Measurements from ENCODE around the gene FCRL5. TPM values are rescaled to one million over a fixed set of nuclear protein-coding genes. Genes with fewer than 3 reads are reported as not detected.
"Not testable (repeated sequence)": the region's sequence is repeated elsewhere in the genome, so short reads cannot be mapped to it uniquely, and the experiment has no call there.

Gene FCRL5
- polyA plus RNA-seq, 2 donors, result 0.04 to 0.08 TPM

- H3K27ac ChIP-seq (ENCODE audit: low read depth in 2 of 2, low read length in 1 of 2), result no peak overlapping the region
- H3K9me3 ChIP-seq (ENCODE audit: control insufficient read depth in 2 of 2, insufficient read depth in 1 of 2, low read depth in 1 of 2, low read length in 1 of 2), result peaks cover 0 to 3% of the 10 kb centered on the region in 2 donors
- no peaks in the 10 kb centered on the region for H3K36me3 ChIP-seq (ENCODE audit: control insufficient read depth in 2 of 2, insufficient read depth in 2 of 2, low read length in 1 of 2)
- H3K4me3 ChIP-seq (ENCODE audit: low read depth in 1 of 2, low read length in 2 of 2), result no peak overlapping the region
- peaks cover 0 to 3% of the 10 kb centered on the region in 2 donors for H3K27me3 ChIP-seq (ENCODE audit: control insufficient read depth in 1 of 2, insufficient read depth in 2 of 2, low read length in 2 of 2)
- no peaks in the 10 kb centered on the region for H3K4me1 ChIP-seq (ENCODE audit: control insufficient read depth in 2 of 2, insufficient read depth in 2 of 2, low read length in 1 of 2)
- WGBS, 2 donors, result 78 to 79% methylated on average over 3 of the region's 3 CpGs
Measured at GRCh38 chr1:157495285-157495684, 57.0 kb downstream of the FCRL5 start.

DNA sequence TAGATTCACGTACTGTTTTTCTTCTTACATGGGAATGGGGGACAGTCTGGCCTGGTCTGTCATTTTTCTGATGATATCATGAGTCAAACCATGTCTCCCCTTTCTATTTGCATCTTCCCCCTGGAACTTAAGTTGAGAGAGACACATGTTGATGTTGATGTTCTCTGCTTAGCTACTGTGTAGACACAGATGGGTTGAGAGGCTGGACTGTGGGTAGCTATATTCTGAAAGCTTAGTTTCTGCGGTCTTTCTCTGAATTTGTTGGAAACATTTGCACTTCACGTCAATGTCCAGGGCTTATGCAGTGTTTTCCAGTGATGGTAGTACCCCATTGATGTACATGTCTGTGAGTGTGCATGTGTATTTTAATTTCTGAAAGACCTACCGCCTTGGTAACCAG is 58.2 kb downstream of the FCRL5 start:
- 64 to 74% methylated on average over 4 of the region's 4 CpGs for WGBS, 2 donors
- Histone ChIP-seq H3K9me3 (ENCODE audit: control insufficient read depth in 2 of 2, insufficient read depth in 1 of 2, low read depth in 1 of 2, low read length in 1 of 2) (no peaks in the 10 kb centered on the region), H3K27ac (ENCODE audit: low read depth in 2 of 2, low read length in 1 of 2) (no peak overlapping the region), H3K27me3 (ENCODE audit: control insufficient read depth in 1 of 2, insufficient read depth in 2 of 2, low read length in 2 of 2) (peaks cover 0 to 3% of the 10 kb centered on the region in 2 donors), H3K4me1 (ENCODE audit: control insufficient read depth in 2 of 2, insufficient read depth in 2 of 2, low read length in 1 of 2) (no peaks in the 10 kb centered on the region), H3K36me3 (ENCODE audit: control insufficient read depth in 2 of 2, insufficient read depth in 2 of 2, low read length in 1 of 2) (no peaks in the 10 kb centered on the region), H3K4me3 (ENCODE audit: low read depth in 1 of 2, low read length in 2 of 2) (no peak overlapping the region)

DNA sequence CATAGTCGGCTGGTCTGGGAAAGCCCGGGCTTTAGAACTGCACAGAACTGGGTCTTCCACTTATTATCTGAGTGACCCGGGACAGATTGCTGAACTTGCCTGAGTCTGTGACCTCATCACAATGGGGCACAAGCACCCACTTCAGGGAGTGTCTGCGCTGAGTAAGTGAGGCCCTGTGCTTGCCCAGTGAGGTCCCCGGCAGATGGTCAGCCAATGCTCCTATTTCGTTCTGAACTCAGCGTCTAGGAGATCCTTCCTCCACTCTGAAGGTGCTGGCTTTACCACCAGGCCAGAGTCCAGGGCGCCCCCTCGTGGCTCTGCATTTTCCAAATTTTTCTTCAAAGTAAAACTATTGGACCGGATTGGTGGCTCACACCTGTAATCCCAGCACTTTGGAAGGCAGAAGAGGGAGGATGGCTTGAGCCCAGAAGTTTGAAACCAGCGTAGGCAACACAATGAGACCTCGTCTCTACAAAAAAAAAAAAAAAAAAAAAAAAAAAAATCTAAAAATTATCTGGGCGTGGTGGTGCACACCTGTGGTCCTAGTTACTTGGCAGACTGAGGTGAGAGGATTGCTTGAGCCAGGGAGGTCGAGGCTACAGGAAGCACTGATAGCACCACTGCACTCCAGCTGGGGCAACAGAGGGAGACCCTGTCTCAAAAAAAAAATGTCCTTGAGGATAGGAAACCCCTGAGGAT is 61.7 kb downstream of the FCRL5 start:
- 28 to 29% methylated on average over 14 of the region's 14 CpGs for WGBS, 2 donors
- Histone ChIP-seq H3K4me1 (ENCODE audit: control insufficient read depth in 2 of 2, insufficient read depth in 2 of 2, low read length in 1 of 2) (no peaks in the 10 kb centered on the region), H3K4me3 (ENCODE audit: low read depth in 1 of 2, low read length in 2 of 2) (no peak overlapping the region), H3K9me3 (ENCODE audit: control insufficient read depth in 2 of 2, insufficient read depth in 1 of 2, low read depth in 1 of 2, low read length in 1 of 2) (no peaks in the 10 kb centered on the region), H3K27ac (ENCODE audit: low read depth in 2 of 2, low read length in 1 of 2) (no peak overlapping the region), H3K27me3 (ENCODE audit: control insufficient read depth in 1 of 2, insufficient read depth in 2 of 2, low read length in 2 of 2) (peaks cover 0 to 3% of the 10 kb centered on the region in 2 donors), H3K36me3 (ENCODE audit: control insufficient read depth in 2 of 2, insufficient read depth in 2 of 2, low read length in 1 of 2) (no peaks in the 10 kb centered on the region)

- 78 to 82% methylated on average over 2 of the region's 2 CpGs for WGBS, 2 donors
- H3K4me1 ChIP-seq (ENCODE audit: control insufficient read depth in 2 of 2, insufficient read depth in 2 of 2, low read length in 1 of 2), result no peaks in the 10 kb centered on the region
Measured at GRCh38 chr1:157488156-157488555, 64.2 kb downstream of the FCRL5 start.

DNA sequence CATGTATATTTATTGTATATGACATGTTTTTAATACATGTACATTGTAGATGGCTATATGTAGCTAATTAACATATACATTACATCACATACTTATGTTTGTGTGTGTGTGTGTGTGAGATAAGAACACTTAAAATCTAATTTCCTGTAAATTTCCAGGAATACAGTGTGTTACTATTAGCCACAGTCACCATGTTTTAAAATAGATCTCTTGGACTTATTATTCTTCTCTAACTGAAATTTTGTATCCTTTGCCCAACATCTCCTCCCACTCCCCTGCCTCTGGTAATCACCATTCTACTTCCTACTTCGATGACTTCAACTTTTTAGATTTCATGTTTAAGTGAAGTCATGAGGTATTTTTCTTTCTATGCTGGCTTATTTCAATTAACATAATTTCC is 64.8 kb downstream of the FCRL5 start:
- 60 to 69% methylated on average over 1 of the region's 1 CpG for WGBS, 2 donors

More at GRCh38 chr1:157488156-157488555, 64.2 kb downstream of the FCRL5 start:
- Histone ChIP-seq H3K4me3 (ENCODE audit: low read depth in 1 of 2, low read length in 2 of 2) (no peak overlapping the region), H3K9me3 (ENCODE audit: control insufficient read depth in 2 of 2, insufficient read depth in 1 of 2, low read depth in 1 of 2, low read length in 1 of 2) (no peaks in the 10 kb centered on the region), H3K27me3 (ENCODE audit: control insufficient read depth in 1 of 2, insufficient read depth in 2 of 2, low read length in 2 of 2) (no peaks in the 10 kb centered on the region), H3K36me3 (ENCODE audit: control insufficient read depth in 2 of 2, insufficient read depth in 2 of 2, low read length in 1 of 2) (no peaks in the 10 kb centered on the region), H3K27ac (ENCODE audit: low read depth in 2 of 2, low read length in 1 of 2) (no peak overlapping the region)

GRCh38 chr1:157487096-157487495 is 65.2 kb downstream of the FCRL5 start:
- no peak overlapping the region for H3K27ac ChIP-seq (ENCODE audit: low read depth in 2 of 2, low read length in 1 of 2)
- WGBS, 2 donors, result 10 to 22% methylated on average over 2 of the region's 2 CpGs
- no peaks in the 10 kb centered on the region for H3K36me3 ChIP-seq (ENCODE audit: control insufficient read depth in 2 of 2, insufficient read depth in 2 of 2, low read length in 1 of 2)
- no peaks in the 10 kb centered on the region for H3K9me3 ChIP-seq (ENCODE audit: control insufficient read depth in 2 of 2, insufficient read depth in 1 of 2, low read depth in 1 of 2, low read length in 1 of 2)
- no peaks in the 10 kb centered on the region for H3K27me3 ChIP-seq (ENCODE audit: control insufficient read depth in 1 of 2, insufficient read depth in 2 of 2, low read length in 2 of 2)
- H3K4me3 ChIP-seq (ENCODE audit: low read depth in 1 of 2, low read length in 2 of 2), result no peak overlapping the region
- H3K4me1 ChIP-seq (ENCODE audit: control insufficient read depth in 2 of 2, insufficient read depth in 2 of 2, low read length in 1 of 2), result no peaks in the 10 kb centered on the region

More for the DNA sequence above, 64.8 kb downstream of the FCRL5 start:
- H3K27ac ChIP-seq (ENCODE audit: low read depth in 2 of 2, low read length in 1 of 2), result no peak overlapping the region
- no peaks in the 10 kb centered on the region for H3K27me3 ChIP-seq (ENCODE audit: control insufficient read depth in 1 of 2, insufficient read depth in 2 of 2, low read length in 2 of 2)
- no peak overlapping the region for H3K4me3 ChIP-seq (ENCODE audit: low read depth in 1 of 2, low read length in 2 of 2)
- no peaks in the 10 kb centered on the region for H3K9me3 ChIP-seq (ENCODE audit: control insufficient read depth in 2 of 2, insufficient read depth in 1 of 2, low read depth in 1 of 2, low read length in 1 of 2)
- H3K4me1 ChIP-seq (ENCODE audit: control insufficient read depth in 2 of 2, insufficient read depth in 2 of 2, low read length in 1 of 2), result no peaks in the 10 kb centered on the region
- H3K36me3 ChIP-seq (ENCODE audit: control insufficient read depth in 2 of 2, insufficient read depth in 2 of 2, low read length in 1 of 2), result no peaks in the 10 kb centered on the region

- not testable (repeated sequence) for H3K27ac ChIP-seq (ENCODE audit: low read depth in 2 of 2, low read length in 1 of 2); H3K4me1 ChIP-seq (ENCODE audit: control insufficient read depth in 2 of 2, insufficient read depth in 2 of 2, low read length in 1 of 2); H3K27me3 ChIP-seq (ENCODE audit: control insufficient read depth in 1 of 2, insufficient read depth in 2 of 2, low read length in 2 of 2); H3K9me3 ChIP-seq (ENCODE audit: control insufficient read depth in 2 of 2, insufficient read depth in 1 of 2, low read depth in 1 of 2, low read length in 1 of 2); H3K4me3 ChIP-seq (ENCODE audit: low read depth in 1 of 2, low read length in 2 of 2); H3K36me3 ChIP-seq (ENCODE audit: control insufficient read depth in 2 of 2, insufficient read depth in 2 of 2, low read length in 1 of 2)
- 78 to 85% methylated on average over 2 of the region's 2 CpGs for WGBS, 2 donors
Measured at GRCh38 chr1:157486400-157486799, 65.9 kb downstream of the FCRL5 start.

DNA sequence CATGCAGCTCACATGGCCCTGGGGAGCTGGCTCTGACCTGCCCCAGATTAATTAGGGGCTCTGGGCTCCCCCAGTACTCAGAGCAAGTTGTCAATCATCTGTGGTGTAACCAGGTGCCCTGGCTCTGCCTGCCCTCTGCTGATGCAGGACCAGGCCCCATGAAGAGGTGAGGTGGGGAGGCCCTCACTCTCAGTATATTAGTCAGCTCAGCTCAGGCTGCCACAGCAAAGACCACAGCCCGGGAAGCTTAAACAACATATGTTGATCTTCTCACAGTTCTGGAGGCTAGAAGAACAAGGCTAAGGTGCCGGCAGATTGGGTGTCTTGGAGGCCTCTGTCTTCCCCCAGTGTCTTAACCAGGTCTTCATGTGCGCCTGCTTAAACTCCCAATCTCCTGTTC is 66.5 kb downstream of the FCRL5 start:
- Histone ChIP-seq H3K4me1 (ENCODE audit: control insufficient read depth in 2 of 2, insufficient read depth in 2 of 2, low read length in 1 of 2) (no peaks in the 10 kb centered on the region), H3K27me3 (ENCODE audit: control insufficient read depth in 1 of 2, insufficient read depth in 2 of 2, low read length in 2 of 2) (no peaks in the 10 kb centered on the region), H3K4me3 (ENCODE audit: low read depth in 1 of 2, low read length in 2 of 2) (no peak overlapping the region), H3K27ac (ENCODE audit: low read depth in 2 of 2, low read length in 1 of 2) (no peak overlapping the region), H3K36me3 (ENCODE audit: control insufficient read depth in 2 of 2, insufficient read depth in 2 of 2, low read length in 1 of 2) (no peaks in the 10 kb centered on the region), H3K9me3 (ENCODE audit: control insufficient read depth in 2 of 2, insufficient read depth in 1 of 2, low read depth in 1 of 2, low read length in 1 of 2) (no peaks in the 10 kb centered on the region)
- WGBS, 2 donors, result 72 to 85% methylated on average over 3 of the region's 3 CpGs

- no peaks in the 10 kb centered on the region for H3K36me3 ChIP-seq (ENCODE audit: control insufficient read depth in 2 of 2, insufficient read depth in 2 of 2, low read length in 1 of 2)
- no peak overlapping the region for H3K4me3 ChIP-seq (ENCODE audit: low read depth in 1 of 2, low read length in 2 of 2)
- H3K27ac ChIP-seq (ENCODE audit: low read depth in 2 of 2, low read length in 1 of 2), result no peak overlapping the region
- H3K4me1 ChIP-seq (ENCODE audit: control insufficient read depth in 2 of 2, insufficient read depth in 2 of 2, low read length in 1 of 2), result no peaks in the 10 kb centered on the region
- no peaks in the 10 kb centered on the region for H3K27me3 ChIP-seq (ENCODE audit: control insufficient read depth in 1 of 2, insufficient read depth in 2 of 2, low read length in 2 of 2)
- H3K9me3 ChIP-seq (ENCODE audit: control insufficient read depth in 2 of 2, insufficient read depth in 1 of 2, low read depth in 1 of 2, low read length in 1 of 2), result no peaks in the 10 kb centered on the region
Measured at GRCh38 chr1:157484573-157484972, 67.7 kb downstream of the FCRL5 start.

DNA sequence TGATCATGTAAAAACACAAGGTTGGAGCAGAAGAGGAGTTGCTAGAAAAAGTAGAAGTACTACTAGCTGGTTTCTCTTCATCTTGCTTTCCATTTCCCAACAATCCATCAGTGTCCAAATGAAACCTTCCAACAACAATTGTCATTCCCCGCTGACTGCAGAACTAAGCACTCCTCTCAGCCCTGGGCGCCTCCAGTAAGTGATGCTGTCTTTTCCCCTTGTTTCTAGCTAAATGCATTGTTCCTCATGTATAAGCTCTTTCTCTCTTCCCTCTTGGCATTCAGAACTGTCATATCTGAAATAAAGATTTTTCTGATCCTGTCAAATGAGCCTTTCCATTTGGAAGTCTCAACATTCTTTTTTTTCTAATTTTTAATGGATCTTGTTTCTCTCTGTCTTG is 68.7 kb downstream of the FCRL5 start:
- Histone ChIP-seq H3K27ac (ENCODE audit: low read depth in 2 of 2, low read length in 1 of 2) (no peak overlapping the region), H3K4me3 (ENCODE audit: low read depth in 1 of 2, low read length in 2 of 2) (no peak overlapping the region), H3K9me3 (ENCODE audit: control insufficient read depth in 2 of 2, insufficient read depth in 1 of 2, low read depth in 1 of 2, low read length in 1 of 2) (peaks cover 0 to 3% of the 10 kb centered on the region in 2 donors), H3K27me3 (ENCODE audit: control insufficient read depth in 1 of 2, insufficient read depth in 2 of 2, low read length in 2 of 2) (no peaks in the 10 kb centered on the region), H3K36me3 (ENCODE audit: control insufficient read depth in 2 of 2, insufficient read depth in 2 of 2, low read length in 1 of 2) (no peaks in the 10 kb centered on the region), H3K4me1 (ENCODE audit: control insufficient read depth in 2 of 2, insufficient read depth in 2 of 2, low read length in 1 of 2) (no peaks in the 10 kb centered on the region)
- 66 to 71% methylated on average over 2 of the region's 2 CpGs for WGBS, 2 donors
